Calu3 (cell line): ENCODE results near the gene NIPAL3. TPM values are rescaled to one million over a fixed set of nuclear protein-coding genes. Genes with fewer than 3 reads are reported as not detected.
"Not testable (repeated sequence)": the region's sequence is repeated elsewhere in the genome, so short reads cannot be mapped to it uniquely, and the experiment has no call there.

Experiments
- BruUV-seq: library from RNA; stranded (reverse); fragments of 400-500 nt; replicated peaks from 2 replicates; lab custom pipeline; 2021; lab: Mats Ljungman, UMichigan
- CTCF ChIA-PET: fragments of 300-600 bp; sonication (Branson Sonifier 250); formaldehyde crosslinking; loops from one replicate; lab custom pipeline; 2022; ENCODE audit warnings: antibody characterized with exemption; lab: Charles Lee
- DNase-seq: peaks from one replicate; pipeline ENCODE4 v3.0.0; 2022
- H3K27ac Mint-ChIP-seq: one replicate; pipeline ENCODE4 v1.8.0; 2022; ENCODE audit warnings: mixed read lengths; ENCODE audit not compliant: unreplicated experiment
- H3K27me3 Mint-ChIP-seq: one replicate; pipeline ENCODE4 v1.8.0; 2022; ENCODE audit warnings: mixed read lengths; ENCODE audit not compliant: unreplicated experiment
- H3K36me3 Mint-ChIP-seq: one replicate; pipeline ENCODE4 v1.8.0; 2022; ENCODE audit warnings: mild to moderate bottlenecking, moderate library complexity, mixed read lengths; ENCODE audit not compliant: insufficient read depth, unreplicated experiment
- H3K4me1 Mint-ChIP-seq: one replicate; pipeline ENCODE4 v1.8.0; 2022; ENCODE audit warnings: mild to moderate bottlenecking, low read depth, mixed read lengths; ENCODE audit not compliant: unreplicated experiment
- H3K4me3 Mint-ChIP-seq: one replicate; pipeline ENCODE4 v1.8.0; 2022; ENCODE audit warnings: mild to moderate bottlenecking, low read depth, moderate library complexity, mixed read lengths; ENCODE audit not compliant: unreplicated experiment
- H3K9me3 Mint-ChIP-seq: one replicate; pipeline ENCODE4 v1.8.0; 2022; ENCODE audit warnings: low read depth, mixed read lengths; ENCODE audit not compliant: unreplicated experiment
- intact Hi-C: fragments of 100-400 bp; cut with micrococcal nuclease; formaldehyde crosslinking; loops from one replicate; pipeline ENCODE4 v1.10.0; 2022; ENCODE audit not compliant: unreplicated experiment
- total RNA-seq: library from RNA; stranded (reverse); gene quantifications from 2 replicates; pipeline ENCODE4 v1.2.3, GENCODE V29; 2022
- TF ChIP-seq, protein P1 (sequence below): fragments of 200-600 bp; IDR thresholded peaks from one replicate; pipeline ENCODE4 v1.8.0; 2022; ENCODE audit warnings: antibody characterized with exemption; ENCODE audit not compliant: unreplicated experiment

Gene NIPAL3
- total RNA-seq, 1 experiment from 2014 or later = 28.8 TPM

DNA sequence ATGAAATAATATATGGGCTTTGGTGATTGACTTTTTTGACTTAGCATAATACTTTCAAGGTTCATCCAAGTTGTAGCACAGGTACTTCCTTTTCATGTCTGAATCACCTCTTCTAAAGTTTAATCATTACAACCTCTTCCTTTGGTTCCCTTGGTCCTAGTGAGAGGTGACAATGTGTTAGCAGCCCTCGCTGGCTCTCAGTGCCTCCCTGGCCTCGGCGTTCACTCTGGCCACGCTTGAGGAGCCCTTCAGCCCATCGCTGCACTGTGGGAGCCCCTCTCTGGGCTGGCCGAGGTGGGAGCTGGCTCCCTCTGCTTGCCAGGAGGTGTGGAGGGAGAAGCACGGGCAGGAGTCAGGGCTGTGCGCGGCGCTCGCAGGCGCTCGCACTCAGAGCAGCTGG is 74.1 kb downstream of the NIPAL3 start:
- TF ChIP-seq, protein P1, sequence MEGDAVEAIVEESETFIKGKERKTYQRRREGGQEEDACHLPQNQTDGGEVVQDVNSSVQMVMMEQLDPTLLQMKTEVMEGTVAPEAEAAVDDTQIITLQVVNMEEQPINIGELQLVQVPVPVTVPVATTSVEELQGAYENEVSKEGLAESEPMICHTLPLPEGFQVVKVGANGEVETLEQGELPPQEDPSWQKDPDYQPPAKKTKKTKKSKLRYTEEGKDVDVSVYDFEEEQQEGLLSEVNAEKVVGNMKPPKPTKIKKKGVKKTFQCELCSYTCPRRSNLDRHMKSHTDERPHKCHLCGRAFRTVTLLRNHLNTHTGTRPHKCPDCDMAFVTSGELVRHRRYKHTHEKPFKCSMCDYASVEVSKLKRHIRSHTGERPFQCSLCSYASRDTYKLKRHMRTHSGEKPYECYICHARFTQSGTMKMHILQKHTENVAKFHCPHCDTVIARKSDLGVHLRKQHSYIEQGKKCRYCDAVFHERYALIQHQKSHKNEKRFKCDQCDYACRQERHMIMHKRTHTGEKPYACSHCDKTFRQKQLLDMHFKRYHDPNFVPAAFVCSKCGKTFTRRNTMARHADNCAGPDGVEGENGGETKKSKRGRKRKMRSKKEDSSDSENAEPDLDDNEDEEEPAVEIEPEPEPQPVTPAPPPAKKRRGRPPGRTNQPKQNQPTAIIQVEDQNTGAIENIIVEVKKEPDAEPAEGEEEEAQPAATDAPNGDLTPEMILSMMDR = no peak
- H3K4me1 Mint-ChIP-seq = no peaks in the 10 kb centered on the region
- CTCF ChIA-PET = no interaction called here
- no peaks in the 10 kb centered on the region for H3K9me3 Mint-ChIP-seq
- H3K4me3 Mint-ChIP-seq = no peak overlapping the region
- no peaks in the 10 kb centered on the region for H3K27me3 Mint-ChIP-seq
- intact Hi-C loops = no loop called here
- BruUV-seq = no TSS peak
- DNase-seq = no peak
- no peaks in the 10 kb centered on the region for H3K36me3 Mint-ChIP-seq
- H3K27ac Mint-ChIP-seq = no peak overlapping the region

- CTCF ChIA-PET = no interaction called here
- intact Hi-C loops = no loop called here
- Mint-ChIP-seq H3K4me1 (no peaks in the 10 kb centered on the region), H3K36me3 (no peaks in the 10 kb centered on the region), H3K27me3 (no peaks in the 10 kb centered on the region), H3K27ac (no peak overlapping the region), H3K4me3 (no peak overlapping the region), H3K9me3 (no peaks in the 10 kb centered on the region)
- BruUV-seq = no TSS peak
- TF ChIP-seq, protein P1 = no peak
- no peak for DNase-seq
Observed at GRCh38 chr1:24490101-24490781, 74.6 kb downstream of the NIPAL3 start.

- intact Hi-C loops = no loop called here
- Mint-ChIP-seq H3K27ac (no peak overlapping the region), H3K4me1 (no peaks in the 10 kb centered on the region), H3K36me3 (no peaks in the 10 kb centered on the region), H3K27me3 (no peaks in the 10 kb centered on the region), H3K9me3 (no peaks in the 10 kb centered on the region), H3K4me3 (no peak overlapping the region)
- no peak for DNase-seq
- TF ChIP-seq, protein P1 = no peak
- no TSS peak for BruUV-seq
- CTCF ChIA-PET = interaction anchor here (0.6 kb wide), 2 partner anchors 9 to 20 kb away, joined by 7 to 8 read pairs; no protein-coding TSS in a partner anchor
Observed at GRCh38 chr1:24491577-24492360, 76.2 kb downstream of the NIPAL3 start.

DNA sequence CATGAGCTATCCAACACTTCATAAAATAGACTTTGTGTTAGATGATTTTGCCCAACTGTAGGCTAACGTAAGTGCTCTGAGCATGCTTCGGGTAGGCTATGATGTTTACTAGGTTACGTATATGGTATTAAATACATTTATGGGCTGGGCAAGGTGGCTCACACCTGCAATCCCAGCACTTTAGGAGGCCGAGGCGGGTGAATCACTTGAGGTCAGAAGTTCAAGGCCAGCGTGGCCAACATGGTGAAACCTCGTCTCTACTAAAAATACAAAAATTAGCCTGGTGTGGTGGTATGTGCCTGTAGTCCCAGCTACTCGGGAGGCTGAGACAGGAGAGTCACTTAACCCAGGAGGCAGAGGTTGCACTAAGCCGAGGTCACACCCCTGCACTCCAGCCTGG is 77.3 kb downstream of the NIPAL3 start:
- CTCF ChIA-PET, H3K27ac Mint-ChIP-seq, H3K9me3 Mint-ChIP-seq, intact Hi-C loops, H3K4me1 Mint-ChIP-seq, H3K4me3 Mint-ChIP-seq, BruUV-seq, H3K36me3 Mint-ChIP-seq, DNase-seq, H3K27me3 Mint-ChIP-seq: not testable (repeated sequence)

DNA sequence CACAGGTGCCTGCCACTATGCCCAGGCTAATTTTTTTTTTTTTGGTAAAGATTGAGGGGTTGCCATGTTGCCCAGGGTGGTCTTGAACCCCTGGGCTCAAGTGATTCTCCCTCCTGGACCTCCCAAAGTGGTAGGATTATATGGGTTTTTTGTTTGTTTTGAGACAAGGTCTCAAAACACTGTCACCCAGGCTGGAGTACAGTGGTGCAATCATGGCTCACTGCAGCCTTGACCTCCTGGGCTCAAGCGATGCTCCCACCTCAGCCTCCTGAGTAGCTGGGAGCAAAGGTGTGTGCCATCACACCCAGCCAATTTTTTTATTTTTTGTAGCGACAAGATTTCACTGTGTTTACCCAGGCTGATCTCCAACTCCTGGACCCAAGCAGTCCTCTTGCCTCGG is 78.2 kb downstream of the NIPAL3 start:
- Mint-ChIP-seq H3K4me1 (no peaks in the 10 kb centered on the region), H3K27me3 (no peaks in the 10 kb centered on the region), H3K27ac (no peak overlapping the region), H3K36me3 (no peaks in the 10 kb centered on the region), H3K9me3 (no peaks in the 10 kb centered on the region), H3K4me3 (no peak overlapping the region)
- TF ChIP-seq, protein P1 = no peak
- no peak for DNase-seq
- no TSS peak for BruUV-seq
- CTCF ChIA-PET = no interaction called here
- intact Hi-C loops = no loop called here
